ENCODE data around the gene DOCK8.

DNA sequence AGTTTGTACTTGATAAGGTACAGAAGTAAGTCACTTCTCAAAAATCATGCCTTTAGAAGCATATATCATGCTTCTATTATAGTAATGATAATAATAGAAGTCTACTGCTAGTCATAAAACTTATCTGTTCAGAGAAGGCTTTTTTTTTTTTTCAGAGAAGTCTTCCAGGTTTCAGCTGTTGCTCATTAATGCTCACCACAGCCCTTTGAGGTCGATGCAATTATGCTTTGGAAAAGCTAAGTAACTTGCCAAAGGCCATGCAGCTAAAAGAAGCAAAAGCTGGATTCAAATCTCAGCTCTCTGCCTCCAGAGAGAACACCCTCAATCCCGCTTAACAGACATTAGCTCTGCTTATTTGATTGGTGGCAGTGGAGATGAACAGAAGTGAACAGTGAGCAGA, 150.8 kb downstream of the DOCK8 start:
- no peak for TF ChIP-seq CTCF (IDR thresholded peaks at IDR 0.05)
- TF ChIP-seq POLR2A (IDR thresholded peaks at IDR 0.05) = no peak
